ENCODE results near the gene PCDHB14. TPM values are rescaled to one million over a fixed set of nuclear protein-coding genes. Genes with fewer than 3 reads are reported as not detected.
"Not testable (repeated sequence)": the region's sequence is repeated elsewhere in the genome, so short reads cannot be mapped to it uniquely, and the experiment has no call there.

PCDHB14 gene
- total and polyA plus RNA-seq, 2 donors (not counting 1 experiment from before 2014, with no cell fraction given), result not detected

DNA sequence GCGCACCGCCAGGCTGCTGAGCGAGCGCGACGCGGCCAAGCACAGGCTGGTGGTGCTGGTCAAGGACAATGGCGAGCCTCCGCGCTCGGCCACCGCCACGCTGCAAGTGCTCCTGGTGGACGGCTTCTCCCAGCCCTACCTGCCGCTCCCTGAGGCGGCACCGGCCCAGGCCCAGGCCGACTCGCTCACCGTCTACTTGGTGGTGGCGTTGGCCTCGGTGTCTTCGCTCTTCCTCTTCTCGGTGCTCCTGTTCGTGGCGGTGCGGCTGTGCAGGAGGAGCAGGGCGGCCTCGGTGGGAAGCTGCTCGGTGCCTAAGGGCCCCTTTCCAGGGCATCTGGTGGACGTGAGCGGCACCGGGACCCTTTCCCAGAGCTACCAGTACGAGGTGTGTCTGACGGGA lies 21.5 kb upstream of the PCDHB14 start:
- H3K9ac ChIP-seq (ENCODE audit: low read length); H3K27me3 ChIP-seq (replicated peaks in 1 of 4; ENCODE audit: control extremely low read depth in 1 of 4, control insufficient read depth in 3 of 4, insufficient read depth in 4 of 4, low read length in 3 of 4); H3K4me3 Mint-ChIP-seq; H3K4me3 ChIP-seq (ENCODE audit: control extremely low read depth in 1 of 5, extremely low read depth in 1 of 5, insufficient read depth in 1 of 5, low read depth in 2 of 5, low read length in 4 of 5); H3K79me2 ChIP-seq (ENCODE audit: control insufficient read depth, insufficient read depth, low read length); H2AFZ ChIP-seq (ENCODE audit: insufficient read depth, low read depth, low read length, poor library complexity, severe bottlenecking); H4K20me1 ChIP-seq (ENCODE audit: control insufficient read depth, insufficient read depth, low read length, poor library complexity, severe bottlenecking); H3K4me2 ChIP-seq (replicated peaks; ENCODE audit: low read depth, low read length, poor library complexity, severe bottlenecking); ATAC-seq (ENCODE audit: low read depth); H3K4me1 Mint-ChIP-seq; H3K9me3 Mint-ChIP-seq (ENCODE audit: insufficient read depth); POLR2A ChIA-PET; H3K27ac Mint-ChIP-seq; CTCF ChIA-PET; H3K4me1 ChIP-seq (ENCODE audit: control insufficient read depth in 2 of 2, insufficient read depth in 2 of 2, low read length in 2 of 2); intact Hi-C loops (cut with micrococcal nuclease); H3K36me3 ChIP-seq (replicated peaks in 1 of 2; ENCODE audit: control extremely low read depth in 1 of 2, control insufficient read depth in 1 of 2, extremely low read depth in 1 of 2, insufficient read depth in 2 of 2, low read length in 1 of 2); H3K27me3 Mint-ChIP-seq; H3K27ac ChIP-seq (ENCODE audit: low read length in 2 of 2); DNase-seq: not testable (repeated sequence)
- peaks cover 4 to 25% (median 12%) of the 10 kb centered on the region in 3 donors for H3K9me3 ChIP-seq (ENCODE audit: control extremely low read depth in 1 of 3, control insufficient read depth in 2 of 3, insufficient read depth in 1 of 3, low read length in 2 of 3)
- 53% methylated on average over 28 of the region's 35 CpGs for WGBS (ENCODE audit: insufficient coverage)

DNA sequence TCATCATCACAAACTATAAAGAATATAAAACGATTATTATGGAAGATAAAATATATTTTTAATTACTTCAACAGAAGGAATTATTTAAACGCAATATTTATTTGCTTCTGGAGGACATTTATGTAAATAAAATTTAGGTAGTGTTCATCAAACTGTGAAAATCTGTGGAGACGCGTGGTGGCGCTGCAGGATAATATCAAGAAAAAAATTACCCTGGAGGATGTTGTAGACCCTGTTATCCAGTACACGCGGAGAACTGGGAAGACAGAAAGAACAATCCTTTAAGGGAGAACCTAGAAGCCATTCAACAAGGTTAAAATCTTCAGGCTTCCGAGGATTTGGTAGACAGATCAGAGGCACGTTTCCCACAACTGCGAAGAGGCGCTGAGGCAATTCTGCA lies 14.7 kb upstream of the PCDHB14 start, which contains the start of gene PCDHB12:
TSS of gene PCDHB12 (plus strand) at position 242 of the 400 bp plus-strand sequence. CDS start 189 bp downstream, outside the sequence.
- H3K27me3 Mint-ChIP-seq, result peaks cover 45% of the 10 kb centered on the region
- no peaks in the 10 kb centered on the region for H3K9me3 Mint-ChIP-seq (ENCODE audit: insufficient read depth)
- CTCF ChIA-PET, result interaction anchor here (1.0 kb wide), 1 partner anchor 315 kb away, joined by 3 read pairs; no protein-coding TSS in a partner anchor
- no peak within 1 kb of the TSS for H3K4me3 Mint-ChIP-seq
- Histone ChIP-seq H3K4me3 (ENCODE audit: control extremely low read depth in 1 of 5, extremely low read depth in 1 of 5, insufficient read depth in 1 of 5, low read depth in 2 of 5, low read length in 4 of 5) (no peak within 1 kb of the TSS), H3K4me2 (replicated peaks; ENCODE audit: low read depth, low read length, poor library complexity, severe bottlenecking) (no peak within 1 kb of the TSS), H3K9me3 (ENCODE audit: control extremely low read depth in 1 of 3, control insufficient read depth in 2 of 3, insufficient read depth in 1 of 3, low read length in 2 of 3) (peaks cover 0 to 8% (median 0%) of the 10 kb centered on the region in 3 donors), H4K20me1 (ENCODE audit: control insufficient read depth, insufficient read depth, low read length, poor library complexity, severe bottlenecking) (no peaks in the 10 kb centered on the region), H3K9ac (ENCODE audit: low read length) (no peak within 1 kb of the TSS), H3K4me1 (ENCODE audit: control insufficient read depth in 2 of 2, insufficient read depth in 2 of 2, low read length in 2 of 2) (no peaks in the 10 kb centered on the region), H2AFZ (ENCODE audit: insufficient read depth, low read depth, low read length, poor library complexity, severe bottlenecking) (no peak within 1 kb of the TSS), H3K27ac (ENCODE audit: low read length in 2 of 2) (no peak within 1 kb of the TSS), H3K36me3 (replicated peaks in 1 of 2; ENCODE audit: control extremely low read depth in 1 of 2, control insufficient read depth in 1 of 2, extremely low read depth in 1 of 2, insufficient read depth in 2 of 2, low read length in 1 of 2) (no peaks in the 10 kb centered on the region), H3K79me2 (ENCODE audit: control insufficient read depth, insufficient read depth, low read length) (no peaks in the 10 kb centered on the region), H3K27me3 (replicated peaks in 1 of 4; ENCODE audit: control extremely low read depth in 1 of 4, control insufficient read depth in 3 of 4, insufficient read depth in 4 of 4, low read length in 3 of 4) (peaks cover 0 to 19% (median 12%) of the 10 kb centered on the region in 4 experiments)
- H3K4me1 Mint-ChIP-seq, result no peaks in the 10 kb centered on the region
- POLR2A ChIA-PET, result no interaction called here
- ATAC-seq (ENCODE audit: low read depth) (no peak), DNase-seq (no peak)
- TF ChIP-seq, protein P1, sequence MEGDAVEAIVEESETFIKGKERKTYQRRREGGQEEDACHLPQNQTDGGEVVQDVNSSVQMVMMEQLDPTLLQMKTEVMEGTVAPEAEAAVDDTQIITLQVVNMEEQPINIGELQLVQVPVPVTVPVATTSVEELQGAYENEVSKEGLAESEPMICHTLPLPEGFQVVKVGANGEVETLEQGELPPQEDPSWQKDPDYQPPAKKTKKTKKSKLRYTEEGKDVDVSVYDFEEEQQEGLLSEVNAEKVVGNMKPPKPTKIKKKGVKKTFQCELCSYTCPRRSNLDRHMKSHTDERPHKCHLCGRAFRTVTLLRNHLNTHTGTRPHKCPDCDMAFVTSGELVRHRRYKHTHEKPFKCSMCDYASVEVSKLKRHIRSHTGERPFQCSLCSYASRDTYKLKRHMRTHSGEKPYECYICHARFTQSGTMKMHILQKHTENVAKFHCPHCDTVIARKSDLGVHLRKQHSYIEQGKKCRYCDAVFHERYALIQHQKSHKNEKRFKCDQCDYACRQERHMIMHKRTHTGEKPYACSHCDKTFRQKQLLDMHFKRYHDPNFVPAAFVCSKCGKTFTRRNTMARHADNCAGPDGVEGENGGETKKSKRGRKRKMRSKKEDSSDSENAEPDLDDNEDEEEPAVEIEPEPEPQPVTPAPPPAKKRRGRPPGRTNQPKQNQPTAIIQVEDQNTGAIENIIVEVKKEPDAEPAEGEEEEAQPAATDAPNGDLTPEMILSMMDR (IDR thresholded peaks at IDR 0.05), result no peak
- no peak for TF ChIP-seq EZH2 (IDR thresholded peaks at IDR 0.05; ENCODE audit: borderline replicate concordance, insufficient read depth, low read depth, low read length, poor library complexity, severe bottlenecking)
- WGBS (ENCODE audit: insufficient coverage), result 46% methylated on average over 7 of the region's 11 CpGs
- H3K27ac Mint-ChIP-seq, result no peak within 1 kb of the TSS
- intact Hi-C loops (cut with micrococcal nuclease), result no loop called here

GRCh38 chr5:141210281-141210680 lies 12.9 kb upstream of the PCDHB14 start:
- POLR2A ChIA-PET; H3K4me3 Mint-ChIP-seq; H3K4me1 Mint-ChIP-seq; H2AFZ ChIP-seq (ENCODE audit: insufficient read depth, low read depth, low read length, poor library complexity, severe bottlenecking); H3K27ac Mint-ChIP-seq; intact Hi-C loops (cut with micrococcal nuclease); CTCF ChIA-PET; H3K79me2 ChIP-seq (ENCODE audit: control insufficient read depth, insufficient read depth, low read length); H4K20me1 ChIP-seq (ENCODE audit: control insufficient read depth, insufficient read depth, low read length, poor library complexity, severe bottlenecking); H3K9ac ChIP-seq (ENCODE audit: low read length); DNase-seq; ATAC-seq (ENCODE audit: low read depth); H3K4me2 ChIP-seq (replicated peaks; ENCODE audit: low read depth, low read length, poor library complexity, severe bottlenecking); H3K4me3 ChIP-seq (ENCODE audit: control extremely low read depth in 1 of 5, extremely low read depth in 1 of 5, insufficient read depth in 1 of 5, low read depth in 2 of 5, low read length in 4 of 5); H3K9me3 Mint-ChIP-seq (ENCODE audit: insufficient read depth); H3K4me1 ChIP-seq (ENCODE audit: control insufficient read depth in 2 of 2, insufficient read depth in 2 of 2, low read length in 2 of 2); H3K27ac ChIP-seq (ENCODE audit: low read length in 2 of 2); H3K36me3 ChIP-seq (replicated peaks in 1 of 2; ENCODE audit: control extremely low read depth in 1 of 2, control insufficient read depth in 1 of 2, extremely low read depth in 1 of 2, insufficient read depth in 2 of 2, low read length in 1 of 2): not testable (repeated sequence)
- peaks cover 0 to 11% (median 4%) of the 10 kb centered on the region in 3 donors for H3K9me3 ChIP-seq (ENCODE audit: control extremely low read depth in 1 of 3, control insufficient read depth in 2 of 3, insufficient read depth in 1 of 3, low read length in 2 of 3)
- peaks cover 0 to 19% (median 11%) of the 10 kb centered on the region in 4 experiments for H3K27me3 ChIP-seq (replicated peaks in 1 of 4; ENCODE audit: control extremely low read depth in 1 of 4, control insufficient read depth in 3 of 4, insufficient read depth in 4 of 4, low read length in 3 of 4)
- H3K27me3 Mint-ChIP-seq, result peaks cover 48% of the 10 kb centered on the region
- 49% methylated on average over 21 of the region's 39 CpGs for WGBS (ENCODE audit: insufficient coverage)
